Islet of Langerhans (tissue), 1 donor: ENCODE results near the gene COG5.
"Not testable (repeated sequence)": the region's sequence is repeated elsewhere in the genome, so short reads cannot be mapped to it uniquely, and the experiment has no call there.

Experiments
- FAIRE-seq: peaks from one replicate; lab custom pipeline; 2011; peaks lifted over from hg19 to GRCh38; lab: Jason Lieb, UNC

The COG5 gene

GRCh38 chr7:107220806-107221205 is 342.9 kb downstream of the COG5 start:
- FAIRE-seq: not testable (repeated sequence)

- FAIRE-seq: no peak
Measured at GRCh38 chr7:107220356-107220755, 343.4 kb downstream of the COG5 start.

- no peak for FAIRE-seq
Measured at GRCh38 chr7:107219563-107220244, 344.0 kb downstream of the COG5 start.

- FAIRE-seq: no peak
Measured at GRCh38 chr7:107213945-107214344, 349.8 kb downstream of the COG5 start.

- FAIRE-seq: no peak
Measured at GRCh38 chr7:107213193-107213788, 350.4 kb downstream of the COG5 start.

GRCh38 chr7:107212725-107213124 is 351.0 kb downstream of the COG5 start:
- FAIRE-seq: no peak

GRCh38 chr7:107210400-107210799 is 353.3 kb downstream of the COG5 start:
- no peak for FAIRE-seq

- FAIRE-seq: no peak
Measured at GRCh38 chr7:107209565-107209964, 354.2 kb downstream of the COG5 start.

GRCh38 chr7:107208563-107208962 is 355.2 kb downstream of the COG5 start:
- no peak for FAIRE-seq

- FAIRE-seq: no peak
Measured at GRCh38 chr7:107208024-107208521, 355.6 kb downstream of the COG5 start.

- FAIRE-seq: no peak
Measured at GRCh38 chr7:107207459-107207858, 356.3 kb downstream of the COG5 start.

GRCh38 chr7:107206706-107207105 is 357.0 kb downstream of the COG5 start:
- FAIRE-seq: no peak

- no peak for FAIRE-seq
Measured at GRCh38 chr7:107206136-107206535, 357.6 kb downstream of the COG5 start.

- FAIRE-seq: no peak
Measured at GRCh38 chr7:107203607-107204006, 360.1 kb downstream of the COG5 start.

- FAIRE-seq: peak; percentile 60
Measured at GRCh38 chr7:107201795-107202450, 361.8 kb downstream of the COG5 start.

- no peak for FAIRE-seq
Measured at GRCh38 chr7:107196834-107197610, 366.7 kb downstream of the COG5 start.

GRCh38 chr7:107194052-107194451 is 369.7 kb downstream of the COG5 start:
- no peak for FAIRE-seq

- peak; percentile 36 for FAIRE-seq
Measured at GRCh38 chr7:107190090-107190489, 373.6 kb downstream of the COG5 start.

GRCh38 chr7:107187774-107188173 is 375.9 kb downstream of the COG5 start:
- FAIRE-seq: no peak

- no peak for FAIRE-seq
Measured at GRCh38 chr7:107186240-107186639, 377.5 kb downstream of the COG5 start.

- no peak for FAIRE-seq
Measured at GRCh38 chr7:107185716-107186115, 378.0 kb downstream of the COG5 start.

- FAIRE-seq: no peak
Measured at GRCh38 chr7:107181172-107181571, 382.5 kb downstream of the COG5 start.

GRCh38 chr7:107180378-107180777 is 383.3 kb downstream of the COG5 start:
- peak; percentile 81 for FAIRE-seq
